ENCODE data around the gene ENAH. TPM values are rescaled to one million over a fixed set of nuclear protein-coding genes. Genes with fewer than 3 reads are reported as not detected.
A peak's percentile ranks its signal among the peaks of the same experiment; 100 is the strongest.

ENAH gene
- total and polyA plus RNA-seq, 2 experiments from 2014 or later, result 109 to 184 TPM

- H3K4me1 ChIP-seq (ENCODE audit: insufficient read depth), result no peaks in the 10 kb centered on the region
- peaks cover 7% of the 10 kb centered on the region; the same call in 1 of the 2 replicates for H3K9me2 ChIP-seq (ENCODE audit: insufficient read depth)
- H3K27me3 Mint-ChIP-seq (ENCODE audit: insufficient read depth, low read depth, poor library complexity), result peaks cover 2% of the 10 kb centered on the region
- H4K20me1 ChIP-seq (replicated peaks; ENCODE audit: insufficient read depth), result no peaks in the 10 kb centered on the region
- H2AFZ ChIP-seq, result peak overlapping the region; percentile 29; the same call in 1 of the 2 replicates
- H3K4me2 ChIP-seq, result no peak overlapping the region
- no peak overlapping the region for H3K4me3 ChIP-seq
- no peaks in the 10 kb centered on the region for H3K27me3 ChIP-seq (ENCODE audit: insufficient read depth)
- H3K36me3 ChIP-seq (ENCODE audit: insufficient read depth), result no peaks in the 10 kb centered on the region; the same call in 1 of the 2 replicates
- no peak for TF ChIP-seq JUNB (IDR thresholded peaks at IDR 0.05; ENCODE audit: unreplicated experiment)
- no peak for TF ChIP-seq NANOG (IDR thresholded peaks at IDR 0.05; ENCODE audit: borderline replicate concordance)
- TF ChIP-seq ETS1 (IDR thresholded peaks at IDR 0.05), result no peak
- no peak for TF ChIP-seq CTCF (conservative IDR thresholded peaks at IDR 0.05; ENCODE audit: low read depth in 2 of 2)
- TF ChIP-seq CREB1 (CRISPR knock-in tag; IDR thresholded peaks at IDR 0.05; ENCODE audit: low read depth), result no peak
- no peak for TF ChIP-seq EZH2phosphoT487 (IDR thresholded peaks at IDR 0.05; ENCODE audit: unreplicated experiment)
- TF ChIP-seq STAT1 (IDR thresholded peaks at IDR 0.05; ENCODE audit: unreplicated experiment), result no peak
- no peak for TF ChIP-seq ZNF331 (CRISPR knock-in tag; IDR thresholded peaks at IDR 0.05; ENCODE audit: low read depth)
- TF ChIP-seq REST (IDR thresholded peaks at IDR 0.05; ENCODE audit: unreplicated experiment), result no peak
- TF ChIP-seq, protein P1, sequence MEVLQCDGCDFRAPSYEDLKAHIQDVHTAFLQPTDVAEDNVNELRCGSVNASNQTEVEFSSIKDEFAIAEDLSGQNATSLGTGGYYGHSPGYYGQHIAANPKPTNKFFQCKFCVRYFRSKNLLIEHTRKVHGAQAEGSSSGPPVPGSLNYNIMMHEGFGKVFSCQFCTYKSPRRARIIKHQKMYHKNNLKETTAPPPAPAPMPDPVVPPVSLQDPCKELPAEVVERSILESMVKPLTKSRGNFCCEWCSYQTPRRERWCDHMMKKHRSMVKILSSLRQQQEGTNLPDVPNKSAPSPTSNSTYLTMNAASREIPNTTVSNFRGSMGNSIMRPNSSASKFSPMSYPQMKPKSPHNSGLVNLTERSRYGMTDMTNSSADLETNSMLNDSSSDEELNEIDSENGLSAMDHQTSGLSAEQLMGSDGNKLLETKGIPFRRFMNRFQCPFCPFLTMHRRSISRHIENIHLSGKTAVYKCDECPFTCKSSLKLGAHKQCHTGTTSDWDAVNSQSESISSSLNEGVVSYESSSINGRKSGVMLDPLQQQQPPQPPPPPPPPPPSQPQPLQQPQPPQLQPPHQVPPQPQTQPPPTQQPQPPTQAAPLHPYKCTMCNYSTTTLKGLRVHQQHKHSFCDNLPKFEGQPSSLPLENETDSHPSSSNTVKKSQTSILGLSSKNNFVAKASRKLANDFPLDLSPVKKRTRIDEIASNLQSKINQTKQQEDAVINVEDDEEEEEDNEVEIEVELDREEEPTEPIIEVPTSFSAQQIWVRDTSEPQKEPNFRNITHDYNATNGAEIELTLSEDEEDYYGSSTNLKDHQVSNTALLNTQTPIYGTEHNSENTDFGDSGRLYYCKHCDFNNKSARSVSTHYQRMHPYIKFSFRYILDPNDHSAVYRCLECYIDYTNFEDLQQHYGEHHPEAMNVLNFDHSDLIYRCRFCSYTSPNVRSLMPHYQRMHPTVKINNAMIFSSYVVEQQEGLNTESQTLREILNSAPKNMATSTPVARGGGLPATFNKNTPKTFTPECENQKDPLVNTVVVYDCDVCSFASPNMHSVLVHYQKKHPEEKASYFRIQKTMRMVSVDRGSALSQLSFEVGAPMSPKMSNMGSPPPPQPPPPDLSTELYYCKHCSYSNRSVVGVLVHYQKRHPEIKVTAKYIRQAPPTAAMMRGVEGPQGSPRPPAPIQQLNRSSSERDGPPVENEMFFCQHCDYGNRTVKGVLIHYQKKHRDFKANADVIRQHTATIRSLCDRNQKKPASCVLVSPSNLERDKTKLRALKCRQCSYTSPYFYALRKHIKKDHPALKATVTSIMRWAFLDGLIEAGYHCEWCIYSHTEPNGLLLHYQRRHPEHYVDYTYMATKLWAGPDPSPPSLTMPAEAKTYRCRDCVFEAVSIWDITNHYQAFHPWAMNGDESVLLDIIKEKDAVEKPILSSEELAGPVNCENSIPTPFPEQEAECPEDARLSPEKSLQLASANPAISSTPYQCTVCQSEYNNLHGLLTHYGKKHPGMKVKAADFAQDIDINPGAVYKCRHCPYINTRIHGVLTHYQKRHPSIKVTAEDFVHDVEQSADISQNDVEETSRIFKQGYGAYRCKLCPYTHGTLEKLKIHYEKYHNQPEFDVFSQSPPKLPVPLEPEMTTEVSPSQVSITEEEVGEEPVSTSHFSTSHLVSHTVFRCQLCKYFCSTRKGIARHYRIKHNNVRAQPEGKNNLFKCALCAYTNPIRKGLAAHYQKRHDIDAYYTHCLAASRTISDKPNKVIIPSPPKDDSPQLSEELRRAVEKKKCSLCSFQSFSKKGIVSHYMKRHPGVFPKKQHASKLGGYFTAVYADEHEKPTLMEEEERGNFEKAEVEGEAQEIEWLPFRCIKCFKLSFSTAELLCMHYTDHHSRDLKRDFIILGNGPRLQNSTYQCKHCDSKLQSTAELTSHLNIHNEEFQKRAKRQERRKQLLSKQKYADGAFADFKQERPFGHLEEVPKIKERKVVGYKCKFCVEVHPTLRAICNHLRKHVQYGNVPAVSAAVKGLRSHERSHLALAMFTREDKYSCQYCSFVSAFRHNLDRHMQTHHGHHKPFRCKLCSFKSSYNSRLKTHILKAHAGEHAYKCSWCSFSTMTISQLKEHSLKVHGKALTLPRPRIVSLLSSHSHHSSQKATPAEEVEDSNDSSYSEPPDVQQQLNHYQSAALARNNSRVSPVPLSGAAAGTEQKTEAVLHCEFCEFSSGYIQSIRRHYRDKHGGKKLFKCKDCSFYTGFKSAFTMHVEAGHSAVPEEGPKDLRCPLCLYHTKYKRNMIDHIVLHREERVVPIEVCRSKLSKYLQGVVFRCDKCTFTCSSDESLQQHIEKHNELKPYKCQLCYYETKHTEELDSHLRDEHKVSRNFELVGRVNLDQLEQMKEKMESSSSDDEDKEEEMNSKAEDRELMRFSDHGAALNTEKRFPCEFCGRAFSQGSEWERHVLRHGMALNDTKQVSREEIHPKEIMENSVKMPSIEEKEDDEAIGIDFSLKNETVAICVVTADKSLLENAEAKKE (CRISPR knock-in tag; IDR thresholded peaks at IDR 0.05), result no peak
- no peak for TF ChIP-seq ZNF114 (CRISPR knock-in tag; IDR thresholded peaks at IDR 0.05)
- TF ChIP-seq EZH2 (IDR thresholded peaks at IDR 0.05; ENCODE audit: low read depth, unreplicated experiment), result no peak
- no peak for TF ChIP-seq POLR2AphosphoS5 (IDR thresholded peaks at IDR 0.05; ENCODE audit: low read depth)
- H3K4me1 Mint-ChIP-seq, result no peaks in the 10 kb centered on the region
- H3K4me3 Mint-ChIP-seq, result no peak overlapping the region
- H3K79me2 ChIP-seq (replicated peaks; ENCODE audit: insufficient read depth), result no peaks in the 10 kb centered on the region
- DNase-seq (ENCODE audit: low spot score) (no peak), ATAC-seq (no peak)
- peaks cover 12% of the 10 kb centered on the region; the same call in 2 of the 3 replicates for H3K9me3 Mint-ChIP-seq
- no peak overlapping the region for H3K27ac ChIP-seq (ENCODE audit: low read depth)
- H3K27ac Mint-ChIP-seq, result no peak overlapping the region
- H3K36me3 Mint-ChIP-seq (ENCODE audit: low read depth), result no peaks in the 10 kb centered on the region; the same call in 2 of the 3 replicates
- H3F3A ChIP-seq (replicated peaks; ENCODE audit: low read depth), result no peaks in the 10 kb centered on the region
Measured at GRCh38 chr1:225691377-225691776, 38.5 kb upstream of the ENAH start.
